ENCODE results near the gene FABP7. TPM values are rescaled to one million over a fixed set of nuclear protein-coding genes. Genes with fewer than 3 reads are reported as not detected.

Gene FABP7
- total RNA-seq, 1 donor from 2014 or later = not detected

GRCh38 chr6:122758927-122759334 is 20.6 kb upstream of the FABP7 start:
- no peak for DNase-seq (ENCODE audit: low read depth, low spot score)

GRCh38 chr6:122760330-122760729 is 19.2 kb upstream of the FABP7 start:
- no peak for DNase-seq (ENCODE audit: low read depth, low spot score)

GRCh38 chr6:122766256-122766655 is 13.3 kb upstream of the FABP7 start:
- no peak for DNase-seq (ENCODE audit: low read depth, low spot score)

- no peak for DNase-seq (ENCODE audit: low read depth, low spot score)
These were observed 8.5 kb upstream of the FABP7 start for GRCh38 chr6:122770835-122771601.

- DNase-seq (ENCODE audit: low read depth, low spot score) = no peak
These were observed 6.6 kb upstream of the FABP7 start for GRCh38 chr6:122772724-122773415.

- DNase-seq (ENCODE audit: low read depth, low spot score) = no peak
These were observed 3.5 kb upstream of the FABP7 start for GRCh38 chr6:122775975-122776374.

- DNase-seq (ENCODE audit: low read depth, low spot score) = no peak
These were observed 1.2 kb upstream of the FABP7 start for GRCh38 chr6:122778302-122778701.

- DNase-seq (ENCODE audit: low read depth, low spot score) = no peak
These were observed 393 bp upstream of the FABP7 start for GRCh38 chr6:122778985-122779661.

GRCh38 chr6:122780114-122780513 is 598 bp downstream of the FABP7 start:
- no peak for DNase-seq (ENCODE audit: low read depth, low spot score)

GRCh38 chr6:122781716-122782115 is 2.2 kb downstream of the FABP7 start:
- DNase-seq (ENCODE audit: low read depth, low spot score) = no peak

GRCh38 chr6:122783401-122783800 is 3.9 kb downstream of the FABP7 start:
- DNase-seq (ENCODE audit: low read depth, low spot score) = no peak

- no peak for DNase-seq (ENCODE audit: low read depth, low spot score)
These were observed 6.4 kb downstream of the FABP7 start for GRCh38 chr6:122785891-122786290.

GRCh38 chr6:122787721-122788120 is 8.2 kb downstream of the FABP7 start:
- DNase-seq (ENCODE audit: low read depth, low spot score) = no peak

- DNase-seq (ENCODE audit: low read depth, low spot score) = no peak
These were observed 8.7 kb downstream of the FABP7 start for GRCh38 chr6:122788208-122788607.

- DNase-seq (ENCODE audit: low read depth, low spot score) = no peak
These were observed 9.2 kb downstream of the FABP7 start for GRCh38 chr6:122788663-122789181.

GRCh38 chr6:122789182-122790027 is 9.9 kb downstream of the FABP7 start, which contains the start of gene SMPDL3A:
TSS of gene SMPDL3A (plus strand) at chr6:122789258. CDS start at chr6:122789347, 89 bp downstream.
- peak; percentile 5 for DNase-seq (ENCODE audit: low read depth, low spot score)

GRCh38 chr6:122790028-122790422 is 10.5 kb downstream of the FABP7 start:
- no peak for DNase-seq (ENCODE audit: low read depth, low spot score)

GRCh38 chr6:122790423-122791309 is 11.2 kb downstream of the FABP7 start:
- DNase-seq (ENCODE audit: low read depth, low spot score) = no peak

GRCh38 chr6:122791310-122791679 is 11.8 kb downstream of the FABP7 start:
- no peak for DNase-seq (ENCODE audit: low read depth, low spot score)

- DNase-seq (ENCODE audit: low read depth, low spot score) = no peak
These were observed 13.2 kb downstream of the FABP7 start for GRCh38 chr6:122792766-122793165.
